Measurements from ENCODE around the gene HIF1A.

The HIF1A gene

GRCh38 chr14:61690039-61690438, 5.3 kb upstream of the HIF1A start:
- H3K27ac ChIP-seq: no peak overlapping the region
- TF ChIP-seq, protein P1, sequence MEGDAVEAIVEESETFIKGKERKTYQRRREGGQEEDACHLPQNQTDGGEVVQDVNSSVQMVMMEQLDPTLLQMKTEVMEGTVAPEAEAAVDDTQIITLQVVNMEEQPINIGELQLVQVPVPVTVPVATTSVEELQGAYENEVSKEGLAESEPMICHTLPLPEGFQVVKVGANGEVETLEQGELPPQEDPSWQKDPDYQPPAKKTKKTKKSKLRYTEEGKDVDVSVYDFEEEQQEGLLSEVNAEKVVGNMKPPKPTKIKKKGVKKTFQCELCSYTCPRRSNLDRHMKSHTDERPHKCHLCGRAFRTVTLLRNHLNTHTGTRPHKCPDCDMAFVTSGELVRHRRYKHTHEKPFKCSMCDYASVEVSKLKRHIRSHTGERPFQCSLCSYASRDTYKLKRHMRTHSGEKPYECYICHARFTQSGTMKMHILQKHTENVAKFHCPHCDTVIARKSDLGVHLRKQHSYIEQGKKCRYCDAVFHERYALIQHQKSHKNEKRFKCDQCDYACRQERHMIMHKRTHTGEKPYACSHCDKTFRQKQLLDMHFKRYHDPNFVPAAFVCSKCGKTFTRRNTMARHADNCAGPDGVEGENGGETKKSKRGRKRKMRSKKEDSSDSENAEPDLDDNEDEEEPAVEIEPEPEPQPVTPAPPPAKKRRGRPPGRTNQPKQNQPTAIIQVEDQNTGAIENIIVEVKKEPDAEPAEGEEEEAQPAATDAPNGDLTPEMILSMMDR (IDR thresholded peaks at IDR 0.05): no peak
- DNase-seq (ENCODE audit: low spot score): no peak
- H3K4me3 ChIP-seq: no peak overlapping the region

DNA sequence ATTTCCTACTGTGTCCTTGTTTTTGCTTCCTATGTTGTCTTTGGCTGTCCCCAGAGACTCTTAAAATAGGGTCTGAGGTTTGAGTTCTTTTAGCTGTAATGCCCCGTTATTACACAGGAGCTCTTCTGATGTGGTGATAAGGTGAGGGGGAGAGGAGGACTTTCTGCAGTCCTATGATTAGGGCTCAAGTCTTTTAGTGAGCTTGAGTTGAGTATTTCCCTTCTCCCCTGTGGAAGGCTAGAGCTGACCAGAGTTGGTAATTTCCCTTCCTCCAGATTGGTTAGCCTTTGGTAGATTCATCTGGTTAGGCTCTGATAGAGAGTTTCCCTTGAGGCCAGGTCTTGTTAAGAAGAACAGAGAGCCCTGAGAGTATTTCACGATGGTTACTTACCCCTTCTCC, 4.3 kb upstream of the HIF1A start:
- H3K27ac ChIP-seq: peak overlapping the region in 1 of 2 donors; percentile 23
- H3K4me3 ChIP-seq: no peak overlapping the region
- TF ChIP-seq, protein P1 (IDR thresholded peaks at IDR 0.05): no peak
- no peak for DNase-seq (ENCODE audit: low spot score)

DNA sequence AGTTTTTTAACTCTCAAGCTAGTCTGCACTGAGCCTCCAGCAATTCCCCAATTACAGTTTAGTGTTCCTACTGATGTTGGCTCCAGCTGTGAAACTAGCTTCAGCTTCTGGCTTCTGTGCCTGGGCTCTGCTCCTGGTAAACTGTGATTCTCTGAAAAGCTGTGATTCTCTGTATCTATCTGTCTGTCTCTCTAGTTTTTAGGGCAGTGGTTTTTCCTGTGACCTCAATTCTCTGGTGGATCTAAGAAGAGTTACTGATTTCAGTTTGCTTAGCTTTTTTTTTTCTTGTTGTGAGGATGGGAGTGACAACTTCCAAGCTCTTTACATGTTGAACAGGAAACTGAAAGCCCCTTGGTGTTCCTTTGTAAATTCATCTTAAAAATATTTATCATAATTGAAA, 3.8 kb upstream of the HIF1A start:
- peak overlapping the region in 1 of 2 donors; percentile 23 for H3K27ac ChIP-seq
- H3K4me3 ChIP-seq: no peak overlapping the region
- no peak for DNase-seq (ENCODE audit: low spot score)
- TF ChIP-seq, protein P1 (IDR thresholded peaks at IDR 0.05): no peak

DNA sequence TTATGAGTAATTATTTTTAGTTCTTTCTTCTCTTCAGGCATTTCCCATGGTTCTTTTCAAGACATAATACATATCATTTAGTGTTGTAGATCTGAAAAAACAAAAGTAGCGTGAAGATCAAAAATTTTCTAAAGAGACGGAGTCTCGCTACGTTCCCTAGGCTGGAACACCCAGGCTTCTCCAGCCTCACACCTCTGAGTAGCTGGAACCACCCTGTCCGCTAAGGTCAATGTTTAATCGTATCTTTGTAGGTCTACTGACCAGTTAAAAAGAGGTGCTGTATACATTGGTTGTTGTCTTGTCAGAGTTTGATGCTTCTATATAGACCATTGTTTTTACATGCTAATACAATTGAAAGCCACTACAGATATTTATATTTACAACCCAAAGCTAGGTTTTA, 1.3 kb upstream of the HIF1A start:
- Histone ChIP-seq H3K4me3 (no peak overlapping the region), H3K27ac (no peak overlapping the region)
- DNase-seq (ENCODE audit: low spot score): no peak
- TF ChIP-seq, protein P1 (IDR thresholded peaks at IDR 0.05): no peak

DNA sequence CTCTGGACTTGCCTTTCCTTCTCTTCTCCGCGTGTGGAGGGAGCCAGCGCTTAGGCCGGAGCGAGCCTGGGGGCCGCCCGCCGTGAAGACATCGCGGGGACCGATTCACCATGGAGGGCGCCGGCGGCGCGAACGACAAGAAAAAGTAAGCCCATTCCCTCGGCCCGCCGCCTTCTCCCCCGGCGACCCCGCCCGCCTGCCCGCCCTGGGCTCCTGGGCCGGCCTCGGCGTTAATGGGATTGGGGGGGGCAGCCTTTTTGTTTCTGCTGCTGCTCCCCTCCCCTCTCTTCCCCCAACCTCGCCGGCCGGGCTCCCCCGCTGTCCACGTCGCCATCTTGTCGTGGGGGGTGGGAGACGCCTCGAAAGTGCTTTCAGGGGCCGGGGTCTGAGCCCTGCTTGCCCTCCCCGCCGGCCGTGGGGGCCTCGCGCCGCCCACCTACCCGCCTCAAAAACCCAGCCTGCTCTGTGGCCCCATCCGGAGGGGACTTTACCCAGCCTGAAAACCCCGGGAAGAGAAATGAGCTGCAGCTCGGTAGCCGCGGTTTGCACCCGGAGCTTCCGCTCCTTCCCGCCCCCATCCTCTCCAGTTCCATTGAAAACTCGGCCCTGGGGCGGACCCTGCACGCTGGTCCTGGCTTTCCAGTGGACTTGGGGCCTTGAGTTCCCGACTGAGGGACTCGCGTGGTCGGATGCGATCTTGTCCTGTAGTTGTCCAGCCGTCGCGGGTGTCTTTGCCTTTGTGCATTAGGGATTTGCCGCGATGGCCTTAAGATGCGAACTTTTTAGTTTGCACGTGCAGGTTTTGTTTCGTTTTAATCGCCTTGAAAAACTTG, 598 bp downstream of the HIF1A start:
- H3K27ac ChIP-seq: peak overlapping the region; percentile 94 to 98
- peak; percentile 83 for DNase-seq (ENCODE audit: low spot score)
- peak overlapping the region; percentile 84 for H3K4me3 ChIP-seq
- TF ChIP-seq, protein P1 (IDR thresholded peaks at IDR 0.05): no peak

GRCh38 chr14:61696753-61697318, 1.5 kb downstream of the HIF1A start:
- peak overlapping the region; percentile 94 to 98 for H3K27ac ChIP-seq
- no peak for DNase-seq (ENCODE audit: low spot score)
- H3K4me3 ChIP-seq: peak overlapping the region; percentile 84
- TF ChIP-seq, protein P1 (IDR thresholded peaks at IDR 0.05): no peak
